GM12878 (cell line): ENCODE results near the gene ATG5. TPM values are rescaled to one million over a fixed set of nuclear protein-coding genes. Genes with fewer than 3 reads are reported as not detected.

ENCODE experiments used
- ATAC-seq: fragments of 200-7000 bp; cut with Tn5 transposase; 3 replicates; pipeline ENCODE4 v1.9.1; 2020; ENCODE audit warnings: mild to moderate bottlenecking, moderate library complexity
- BruUV-seq: library from RNA; stranded (reverse); fragments of 400-500 nt; replicated peaks from 2 replicates; lab custom pipeline; 2021; lab: Mats Ljungman, UMichigan
- CTCF ChIA-PET: fragments of 300-600 bp; sonication (Branson Sonifier 250); formaldehyde crosslinking; extraction: SDS; loops from one replicate; lab custom pipeline; 2021; ENCODE audit warnings: inconsistent platforms; lab: Yijun Ruan, JAX
- POLR2A ChIA-PET: fragments of 350-600 bp; formaldehyde crosslinking; extraction: SDS; loops from one replicate; lab custom pipeline; 2021; ENCODE audit warnings: inconsistent platforms; lab: Charles Lee
- RAD21 ChIA-PET: fragments of 300-600 bp; sonication (Branson Sonifier 250); formaldehyde crosslinking; loops from one replicate; lab custom pipeline; 2023; ENCODE audit warnings: antibody characterized with exemption; ENCODE audit not compliant: unreplicated experiment; lab: Charles Lee
- SMC1A ChIA-PET: fragments of 300-600 bp; sonication (Branson Sonifier 250); formaldehyde crosslinking; loops from one replicate; lab custom pipeline; 2023; ENCODE audit not compliant: unreplicated experiment, uncharacterized antibody; lab: Charles Lee
- DNase-seq: peaks from one replicate; pipeline ENCODE4 v3.0.0-alpha.2; 2011; ENCODE audit warnings: low read depth, low spot score
- FAIRE-seq: peaks from 3 replicates; lab custom pipeline; 2011; peaks lifted over from hg19 to GRCh38; lab: Jason Lieb, UNC
- H2AFZ ChIP-seq: 2 replicates; pipeline ENCODE4 v1.6.0; 2011; ENCODE audit warnings: low read depth, low read length, control low read depth; ENCODE audit not compliant: control insufficient read depth
- H3K27ac ChIP-seq: 2 replicates; pipeline ENCODE4 v1.5.1; 2011; ENCODE audit warnings: control low read depth; ENCODE audit not compliant: control insufficient read depth, insufficient read depth
- H3K27me3 ChIP-seq, 2 experiments: replicated peaks in 1 of 2; 2 replicates each; pipeline versions ENCODE4 v1.6.0 to v1.6.1; 2011; ENCODE audit warnings: low read length in 1 of 2; ENCODE audit not compliant: control insufficient read depth in 2 of 2, insufficient read depth in 2 of 2
- H3K36me3 ChIP-seq, 2 experiments: 2 replicates each; pipeline ENCODE4 v1.5.1; 2011; ENCODE audit warnings: low read length in 1 of 2; ENCODE audit not compliant: control insufficient read depth in 2 of 2, insufficient read depth in 2 of 2
- H3K4me1 ChIP-seq: 2 replicates; pipeline ENCODE4 v1.6.1; 2011; ENCODE audit warnings: mild to moderate bottlenecking, low read length, moderate library complexity, mixed read lengths; ENCODE audit not compliant: control insufficient read depth, insufficient read depth
- H3K4me2 ChIP-seq: 2 replicates; pipeline ENCODE4 v1.6.0; 2011; ENCODE audit warnings: control low read depth; ENCODE audit not compliant: control insufficient read depth, insufficient read depth
- H3K4me3 ChIP-seq: fragments of 200-600 bp; sonication (generic); 2 replicates; pipeline ENCODE4 v1.5.1; 2016
- H3K79me2 ChIP-seq: 2 replicates; pipeline ENCODE4 v1.6.0; 2011; ENCODE audit warnings: low read length; ENCODE audit not compliant: control insufficient read depth, insufficient read depth
- H3K9ac ChIP-seq: 2 replicates; pipeline ENCODE4 v1.8.0; 2011; ENCODE audit warnings: low read length, control low read depth, mixed read lengths; ENCODE audit not compliant: control insufficient read depth, insufficient read depth
- H3K9me3 ChIP-seq: replicated peaks from 3 replicates; pipeline ENCODE4 v1.5.1; 2011; ENCODE audit warnings: mild to moderate bottlenecking, low read length; ENCODE audit not compliant: control insufficient read depth, insufficient read depth
- H4K20me1 ChIP-seq: 2 replicates; pipeline ENCODE4 v1.6.0; 2011; ENCODE audit not compliant: control insufficient read depth, insufficient read depth
- CBFB ChIP-seq: IDR thresholded peaks from 2 replicates; pipeline ENCODE4 v1.6.1; 2016; ENCODE audit warnings: antibody characterized with exemption, low read depth
- CHD1 ChIP-seq: IDR thresholded peaks from 2 replicates; pipeline ENCODE4 v1.6.1; 2012; ENCODE audit warnings: low read depth, low read length, improper control_type of control experiment
- MLLT1 ChIP-seq: fragments of 450-650 bp; IDR thresholded peaks from 2 replicates; pipeline ENCODE4 v1.6.1; 2016; ENCODE audit warnings: mild to moderate bottlenecking
- NBN ChIP-seq: fragments of 450-650 bp; IDR thresholded peaks from 2 replicates; pipeline ENCODE4 v1.6.1; 2016
- SIX5 ChIP-seq: IDR thresholded peaks from 2 replicates; pipeline ENCODE4 v1.6.1; 2011; ENCODE audit warnings: mild to moderate bottlenecking, low read depth, low read length, moderate library complexity; ENCODE audit not compliant: severe bottlenecking
- WGBS: methylation state at CpG from one replicate; pipeline ENCODE4 v1.1.6; 2016; ENCODE audit warnings: low lambda C conversion rate; ENCODE audit not compliant: insufficient replicate concordance, insufficient coverage; ENCODE audit errors: missing lambda C conversion rate; 5-methylcytosine and 5-hydroxymethylcytosine counted together
- in situ Hi-C: fragments of 300-500 bp; cut with MboI; formaldehyde crosslinking; loops from 9 replicates; pipeline ENCODE4 v1.14.3; 2018; ENCODE audit warnings: mixed read lengths
- intact Hi-C: fragments of 100-400 bp; cut with micrococcal nuclease; formaldehyde crosslinking; loops from one replicate; pipeline ENCODE4 v1.14.2; 2022; ENCODE audit not compliant: unreplicated experiment
- polyA plus RNA-seq, 11 experiments: library from polyadenylated mRNA; depleted of rRNA in 4 of 11; unstranded in 6 of 11; stranded (reverse) in 5 of 11; fragments of >200 nt; fragmentation: Nextera tagmentation in 4 of 11; fragmentation: Illumina TruSeq in 1 of 11; extraction: Ambion mirVana in 4 of 11; extraction: Trizol in 1 of 11; gene quantifications; 1 replicate in 1 of 11; 2 replicates in 10 of 11; pipeline versions ENCODE4 v1.2.1 to v1.2.3, GENCODE V29; 2011 to 2016; ENCODE audit warnings: inconsistent platforms in 2 of 11, missing spikeins in 2 of 11, low read depth in 1 of 11
- total RNA-seq, 4 experiments: library from RNA; depleted of rRNA in 3 of 4; stranded (reverse); fragments of >200 nt in 3 of 4; fragmentation: Illumina TruSeq in 1 of 4; extraction: Trizol in 1 of 4; gene quantifications; 2 replicates each; pipeline versions ENCODE4 v1.2.1 to v1.2.3, GENCODE V29; 2013 to 2021

ATG5 gene
- total and polyA plus RNA-seq, 10 of the 15 experiments (the other 5 are each of a cell fraction or from before 2014, with no cell fraction given), result 12.9 to 51.8 (median 23.9) TPM

DNA sequence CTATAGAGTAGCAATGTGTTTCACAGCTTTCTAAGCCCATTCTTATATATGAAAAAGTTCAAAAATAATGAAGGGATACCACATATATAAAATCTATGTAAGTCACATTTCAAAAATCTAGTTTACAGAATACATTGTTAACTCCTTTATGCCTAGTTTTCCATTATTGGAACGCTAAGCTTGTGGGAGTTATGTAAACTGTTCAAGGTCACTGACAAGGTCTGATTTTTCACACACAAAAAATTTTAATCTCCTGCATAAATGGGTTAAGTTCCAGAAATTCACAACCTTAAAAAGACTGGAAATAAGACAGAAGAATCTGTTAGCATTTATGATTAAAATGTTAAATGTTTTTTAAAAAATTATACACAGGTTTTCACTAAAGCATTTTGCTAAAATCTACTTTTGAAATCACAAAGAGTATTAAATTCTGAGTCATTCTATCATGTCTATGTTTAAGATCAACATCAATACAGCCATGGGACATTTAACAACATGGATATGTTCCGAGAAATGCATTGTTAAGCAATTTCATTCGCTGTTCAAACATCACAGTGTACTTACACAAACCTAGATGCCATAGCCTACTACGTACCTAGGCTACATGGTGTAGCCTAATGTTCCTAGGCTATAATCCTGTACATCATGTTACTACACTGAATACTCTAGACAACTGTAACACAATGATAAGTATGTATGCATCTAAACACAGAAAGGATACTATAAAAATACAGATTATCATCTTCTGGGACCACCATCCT is 25.4 kb downstream of the ATG5 start:
- ChIA-PET SMC1A (interaction anchor here (1.0 to 5.4 kb wide), 10 partner anchors 9 to 868 kb away, joined by 3 to 31 read pairs (median 5); no protein-coding TSS in a partner anchor), POLR2A (no interaction called here), CTCF (interaction anchor here (0.9 to 5.8 kb wide), 24 partner anchors 10 to 1213 kb away, joined by 3 to 48 read pairs (median 4); partner anchors contain the start of gene PRDM1), RAD21 (interaction anchor here (0.7 to 4.1 kb wide), 8 partner anchors 77 to 868 kb away, joined by 4 to 26 read pairs (median 8); no protein-coding TSS in a partner anchor)
- H3K4me1 ChIP-seq, result no peaks in the 10 kb centered on the region
- FAIRE-seq (peak; percentile 23), ATAC-seq (no peak), DNase-seq (no peak)
- H3K36me3 ChIP-seq, result no peaks in the 10 kb centered on the region
- no TSS peak for BruUV-seq
- in situ Hi-C loops (loop anchor here (5.0 to 10.0 kb wide), 3 partner anchors 205 to 813 kb away; no protein-coding TSS in a partner anchor), intact Hi-C loops (loop anchor here (2.0 to 5.0 kb wide), 3 partner anchors 567 to 868 kb away; no protein-coding TSS in a partner anchor)
- no peak overlapping the region for H3K4me3 ChIP-seq
- no peak overlapping the region for H2AFZ ChIP-seq
- no peaks in the 10 kb centered on the region for H4K20me1 ChIP-seq
- H3K9ac ChIP-seq, result no peak overlapping the region
- no peaks in the 10 kb centered on the region for H3K9me3 ChIP-seq
- TF ChIP-seq CHD1 (no peak), CBFB (no peak), MLLT1 (no peak), SIX5 (no peak), NBN (no peak)
- H3K27me3 ChIP-seq, result no peaks in the 10 kb centered on the region
- no peak overlapping the region for H3K27ac ChIP-seq
- H3K4me2 ChIP-seq, result no peak overlapping the region
- no peaks in the 10 kb centered on the region; the same call in 1 of the 2 replicates for H3K79me2 ChIP-seq
- WGBS, result 100% methylated on average over 4 of the region's 4 CpGs
